MV-4-11 (cell line): ENCODE results near the gene BATF3.
A peak's percentile ranks its signal among the peaks of the same experiment; 100 is the strongest.
"Not testable (repeated sequence)": the region's sequence is repeated elsewhere in the genome, so short reads cannot be mapped to it uniquely, and the experiment has no call there.

Experiments used
- DNase-seq: peaks from one replicate; lab custom pipeline; 2025; lab: John Stamatoyannopoulos, UW

BATF3 gene

DNA sequence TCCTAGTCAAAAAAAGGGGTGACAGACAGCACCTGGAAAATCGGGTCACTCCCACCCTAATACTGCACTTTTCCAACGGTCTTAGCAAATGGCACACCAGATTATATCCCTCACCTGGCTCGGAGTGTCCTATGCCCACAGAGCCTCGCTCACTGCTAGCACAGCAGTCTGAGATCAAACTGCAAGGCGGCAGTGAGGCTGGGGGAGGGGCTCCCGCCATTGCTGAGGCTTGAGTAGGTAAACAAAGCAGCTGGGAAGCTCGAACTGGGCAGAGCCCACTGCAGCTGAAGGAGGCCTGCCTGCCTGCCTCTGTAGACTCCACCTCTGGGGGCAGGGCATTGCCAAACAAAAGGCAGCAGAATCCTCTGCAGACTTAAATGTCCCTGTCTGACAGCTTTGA, 41.4 kb downstream of the BATF3 start:
- not testable (repeated sequence) for DNase-seq

DNA sequence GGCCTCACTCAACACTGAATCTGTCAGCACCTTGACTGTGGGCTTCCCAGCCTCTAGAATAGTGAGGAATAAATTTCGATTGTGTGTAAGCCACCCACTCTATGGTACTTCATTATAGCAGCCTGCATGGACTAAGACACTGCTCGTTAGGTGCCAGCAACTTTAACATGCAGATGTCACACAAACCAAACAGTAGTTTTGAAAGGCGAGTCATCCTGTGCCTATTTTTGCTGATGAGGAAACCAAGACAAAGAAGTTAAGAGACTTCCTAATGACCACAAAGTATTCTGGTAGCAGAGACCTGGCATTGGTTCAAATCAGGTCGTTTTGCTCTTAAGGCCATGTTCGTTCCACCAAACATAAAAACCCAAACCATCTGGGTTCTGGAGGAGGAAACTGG, 42.9 kb downstream of the BATF3 start:
- DNase-seq, result peak; percentile 47

DNA sequence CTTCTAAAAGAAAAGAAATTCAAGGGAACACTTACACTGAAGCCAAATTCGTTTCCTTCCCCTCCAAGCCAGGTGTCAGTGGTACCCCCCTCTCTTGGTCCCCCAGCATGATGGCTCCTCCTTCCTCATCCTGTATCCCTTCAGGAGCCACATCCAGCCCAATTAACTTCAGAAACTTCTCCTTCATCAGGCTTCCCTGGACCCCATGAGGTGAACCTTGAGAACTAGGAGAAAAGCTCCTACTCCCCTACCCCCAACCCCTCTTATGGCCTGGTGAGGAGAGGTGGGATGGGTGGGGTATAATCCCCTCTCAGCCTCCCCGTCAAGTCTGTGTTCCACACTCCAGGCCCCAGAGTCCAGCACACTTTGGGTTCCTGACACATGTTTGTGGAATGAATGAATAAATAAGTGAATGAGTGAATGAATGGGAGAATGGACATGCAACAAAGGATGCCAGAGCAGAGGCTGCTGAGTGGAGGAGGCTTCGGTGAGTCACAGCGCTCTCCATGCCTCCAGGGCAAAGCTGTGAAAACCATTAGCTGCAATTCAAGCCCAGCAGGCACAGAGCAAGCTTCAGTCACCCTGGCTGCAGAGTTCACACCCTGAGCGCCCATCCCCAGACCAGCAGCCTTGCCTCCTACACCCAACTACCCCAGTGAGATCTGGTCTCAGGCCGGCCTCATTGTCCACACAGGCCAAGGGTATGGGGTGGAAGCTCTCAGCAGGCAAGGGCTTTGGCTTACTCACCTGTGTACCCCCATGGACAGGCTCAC, 43.8 kb downstream of the BATF3 start:
- DNase-seq, result no peak

DNA sequence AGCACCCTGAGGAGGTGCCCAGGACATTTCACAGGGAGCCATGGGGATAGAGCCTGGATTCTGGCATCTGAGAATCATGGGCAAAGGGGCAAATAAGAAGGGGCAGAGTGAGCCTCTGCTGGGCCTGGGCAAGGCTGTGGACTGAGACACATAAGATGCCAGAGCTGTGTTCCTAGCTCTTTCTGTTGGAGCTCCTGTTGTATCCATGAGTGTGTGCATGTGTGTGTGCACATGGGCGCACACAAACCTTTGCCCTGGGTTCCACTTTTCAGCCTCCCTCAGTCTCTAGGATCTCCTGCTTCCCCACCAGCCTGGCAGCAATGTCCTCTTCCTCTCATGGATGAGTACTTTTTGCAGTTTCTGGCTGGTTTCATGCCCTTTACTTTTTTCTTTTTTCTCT, 47.0 kb downstream of the BATF3 start:
- no peak for DNase-seq

DNA sequence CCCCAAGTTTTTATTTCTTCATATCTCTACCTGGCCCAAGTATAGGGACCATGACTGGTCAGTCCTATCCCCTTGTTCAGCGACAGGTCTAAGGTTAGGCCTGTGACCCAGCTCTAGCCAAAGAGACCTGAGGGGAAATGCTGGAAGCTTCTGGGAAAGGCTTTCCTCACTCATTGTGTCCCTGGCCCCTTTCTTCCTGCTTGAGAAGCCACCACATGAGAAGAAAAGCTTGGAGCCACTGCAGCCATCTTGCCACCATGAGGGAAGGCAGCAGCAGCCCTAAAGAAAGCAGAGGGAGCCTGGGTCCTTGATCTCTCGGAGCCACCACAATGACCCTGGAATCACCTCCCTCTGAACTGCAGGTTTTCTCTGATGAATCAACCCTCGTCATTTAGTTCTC, 47.7 kb downstream of the BATF3 start:
- no peak for DNase-seq

DNA sequence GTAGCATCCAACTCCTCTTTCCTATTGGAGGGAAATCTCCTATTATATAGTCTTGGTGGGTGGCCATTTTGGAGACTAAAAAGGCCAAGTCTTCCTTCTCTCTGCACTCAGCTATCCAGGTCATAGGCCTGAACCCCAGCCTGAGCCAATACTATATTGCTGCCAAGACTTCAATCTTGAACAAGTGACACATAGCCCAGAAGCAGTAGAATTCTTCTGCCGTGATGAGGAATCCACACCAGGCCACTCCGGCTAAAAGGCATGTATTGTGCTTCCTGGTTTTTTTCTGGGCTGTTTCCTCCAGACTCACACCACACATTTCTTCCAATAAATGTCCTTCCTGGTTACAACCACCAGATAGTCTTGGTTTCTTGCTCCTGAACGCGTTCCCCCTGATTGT, 48.1 kb downstream of the BATF3 start:
- DNase-seq, result no peak

DNA sequence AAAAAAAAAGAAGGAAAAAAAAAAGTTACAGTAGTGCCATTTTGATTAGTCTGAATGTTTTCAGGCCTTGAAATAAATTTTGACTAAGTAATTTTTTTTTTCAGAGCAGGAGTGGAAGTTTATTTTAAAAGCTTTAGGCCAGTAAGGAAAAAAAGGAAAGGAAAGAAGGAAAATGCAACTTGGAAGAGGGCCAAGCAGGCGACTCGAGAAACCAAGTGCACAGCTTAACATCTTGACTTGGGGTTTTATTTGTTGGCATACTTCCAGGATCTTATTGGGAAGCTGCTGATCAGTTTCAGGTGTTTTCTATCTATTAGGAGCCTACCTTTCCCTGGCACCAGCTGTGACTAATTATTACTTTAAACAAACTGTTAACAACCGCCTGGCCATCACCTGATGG, 49.4 kb downstream of the BATF3 start:
- DNase-seq, result no peak

DNA sequence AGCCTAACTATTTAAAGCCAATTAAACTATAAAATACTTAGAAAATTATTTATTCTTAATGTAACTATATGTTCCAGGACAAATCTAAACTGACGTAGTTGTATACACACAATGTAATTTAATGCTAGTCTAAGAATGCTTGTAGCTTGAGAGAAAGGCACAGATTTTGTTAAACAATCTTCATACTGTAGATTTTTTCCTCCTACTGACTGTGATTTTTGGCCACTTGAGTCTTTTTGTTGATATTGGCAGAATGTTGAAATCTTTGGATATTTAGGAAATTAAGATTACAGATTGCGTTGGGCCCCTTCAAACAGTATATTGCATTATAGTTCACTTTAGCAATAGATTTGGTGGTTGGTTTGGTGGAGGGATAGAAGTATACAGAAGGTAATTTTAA, 50.6 kb downstream of the BATF3 start:
- no peak for DNase-seq

DNA sequence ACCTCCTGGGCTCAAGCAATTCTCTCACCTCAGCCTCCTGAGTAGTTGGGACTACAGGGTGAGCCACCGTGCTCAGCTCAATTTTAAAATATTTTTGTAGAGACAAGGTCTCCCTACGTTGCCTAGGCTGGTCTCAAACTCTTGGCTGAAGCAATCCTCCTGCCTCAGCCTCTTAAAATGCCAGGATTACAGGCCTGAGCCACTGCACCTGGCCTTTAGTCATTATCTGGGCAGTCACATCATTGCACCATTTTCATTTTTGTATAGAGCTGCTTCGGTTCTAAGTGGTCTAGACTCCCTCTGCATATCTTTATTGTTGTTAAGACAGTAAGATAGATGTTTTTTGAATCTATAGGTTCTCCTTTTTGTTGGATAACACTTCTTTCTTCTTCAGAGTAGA, 51.2 kb downstream of the BATF3 start:
- no peak for DNase-seq

DNA sequence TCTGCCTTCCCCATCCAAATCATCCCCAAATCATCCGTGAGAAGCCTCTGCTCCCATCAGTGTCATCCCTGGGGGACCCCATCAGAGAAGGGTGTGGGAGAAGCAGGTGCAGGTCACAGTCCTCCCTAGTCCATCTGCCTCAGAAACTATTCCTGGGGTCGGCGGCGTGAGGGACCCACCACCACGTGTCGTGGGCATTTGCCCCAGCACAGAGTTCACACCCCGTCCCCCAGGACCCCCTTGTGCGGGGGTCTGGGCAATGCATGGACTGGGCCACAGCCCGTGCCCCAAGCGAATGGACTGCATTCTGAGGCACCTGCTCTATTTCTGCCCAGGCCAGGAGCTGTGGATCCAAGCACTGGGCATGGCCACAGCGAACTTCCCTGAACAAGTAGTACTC, 52.6 kb downstream of the BATF3 start:
- DNase-seq, result no peak

DNA sequence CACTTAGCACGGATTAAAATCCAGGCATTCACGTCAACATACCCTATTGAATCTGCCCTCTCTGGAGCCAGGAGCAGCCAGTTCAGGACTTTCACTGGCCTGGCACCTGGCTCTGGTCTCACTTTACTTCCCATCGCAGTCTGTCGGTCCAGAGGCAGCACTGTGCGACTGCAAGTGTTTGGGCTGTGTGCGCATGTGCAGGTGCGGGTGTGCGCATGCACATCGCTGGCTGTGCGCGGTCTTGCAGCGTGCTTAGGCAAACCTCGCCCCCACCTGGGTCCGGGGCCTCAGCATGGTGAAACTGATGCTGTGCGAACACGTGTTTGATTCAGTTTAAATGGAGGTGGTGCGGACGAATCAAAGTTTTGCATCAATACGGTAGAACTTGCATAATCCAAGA, 53.1 kb downstream of the BATF3 start:
- DNase-seq, result no peak

DNA sequence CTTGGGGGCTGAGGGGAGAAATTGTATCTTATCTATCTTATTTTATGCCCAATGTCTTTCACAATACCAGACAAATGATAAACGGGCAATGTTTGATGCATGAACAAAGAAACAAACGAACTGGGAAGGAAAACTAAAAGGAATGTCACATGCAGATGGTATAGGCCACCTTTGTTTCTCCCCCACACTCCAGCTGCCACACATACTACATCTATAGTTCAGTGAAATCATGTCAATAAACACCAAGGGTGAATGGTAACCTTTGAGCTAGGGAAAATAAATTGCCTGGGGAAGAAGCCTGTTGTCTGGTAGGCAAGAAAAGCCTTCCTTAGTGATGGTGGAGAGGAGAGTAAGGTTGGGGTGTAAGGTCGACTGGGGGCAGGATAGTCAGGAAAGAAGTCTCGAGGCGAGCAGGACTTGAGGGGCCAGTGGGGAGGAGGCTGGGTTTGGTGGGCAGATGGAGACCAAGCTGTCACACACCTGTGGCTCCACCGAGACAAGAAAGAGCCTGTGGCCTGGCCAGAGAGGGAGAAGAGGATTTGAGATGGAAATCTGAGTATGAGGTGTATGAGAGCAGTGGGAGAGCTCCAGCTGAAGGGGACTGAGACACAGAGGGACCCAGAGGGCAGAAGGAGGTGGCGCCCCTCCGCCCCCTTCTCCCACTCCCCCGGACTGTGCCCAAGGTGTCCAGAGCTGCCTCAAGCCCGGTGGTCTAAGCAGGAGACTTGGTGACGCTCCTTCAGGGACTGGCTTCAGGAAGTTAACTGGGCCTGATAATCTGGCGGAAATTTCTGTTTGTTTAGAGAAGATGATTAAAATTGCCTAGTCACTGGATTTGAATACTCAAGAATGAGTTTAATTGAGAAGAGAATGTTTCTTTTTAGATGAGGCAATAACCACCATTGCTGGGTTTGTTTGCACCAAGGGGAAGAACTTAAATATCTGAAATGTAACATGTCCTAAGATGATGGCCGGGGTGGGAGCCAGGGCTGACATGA, 53.8 kb downstream of the BATF3 start:
- no peak for DNase-seq

DNA sequence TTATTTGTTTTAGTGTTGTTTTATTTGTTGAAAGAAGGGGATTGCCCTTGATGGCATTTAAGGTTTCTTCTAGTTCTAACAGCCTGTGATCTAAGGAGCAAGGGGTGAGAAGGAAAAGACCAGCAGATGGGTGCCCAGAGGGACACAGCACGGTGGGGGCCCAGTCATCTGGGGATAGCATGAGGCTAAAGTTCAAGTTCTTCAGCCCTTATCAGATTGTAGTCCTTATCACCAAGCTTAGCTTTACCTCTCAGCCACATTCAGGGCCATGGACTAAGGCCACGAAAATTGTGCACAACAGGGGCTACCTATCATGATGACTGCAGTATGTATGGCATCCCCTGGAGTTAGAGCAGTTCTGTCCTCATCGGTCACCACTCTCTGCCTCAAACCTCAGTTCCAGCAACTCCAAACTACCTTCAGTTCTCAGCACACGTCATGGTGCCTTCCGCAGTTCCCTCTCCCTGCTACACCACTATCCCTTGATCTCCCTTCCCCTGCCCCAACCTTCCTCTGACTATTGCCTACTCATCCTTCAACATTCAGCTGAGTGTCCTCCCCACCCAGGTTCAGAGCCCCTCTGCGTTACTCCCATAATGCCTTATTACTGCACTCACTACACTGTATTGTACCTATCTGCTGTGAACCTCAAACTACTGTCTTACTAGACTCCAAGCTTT, 54.6 kb downstream of the BATF3 start:
- DNase-seq, result no peak

DNA sequence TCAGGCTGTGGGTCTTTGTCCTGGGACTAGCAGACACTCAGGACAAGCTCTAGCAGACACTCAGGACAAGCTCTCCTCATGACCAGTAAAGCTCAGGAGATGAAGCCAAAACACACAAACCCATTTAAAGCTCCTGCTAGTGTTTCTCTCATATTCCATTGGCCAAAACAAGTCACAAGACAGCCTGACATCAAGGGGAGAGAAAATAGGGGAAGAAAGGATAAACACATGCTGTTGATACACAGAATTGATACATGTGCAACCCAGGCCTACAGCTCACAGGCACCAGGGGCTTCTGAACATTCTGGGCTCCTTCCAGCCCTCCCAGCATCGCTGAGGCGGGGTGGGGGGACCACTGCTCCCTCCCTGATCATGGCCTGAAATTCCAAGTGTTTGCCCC, 55.8 kb downstream of the BATF3 start:
- DNase-seq, result no peak

DNA sequence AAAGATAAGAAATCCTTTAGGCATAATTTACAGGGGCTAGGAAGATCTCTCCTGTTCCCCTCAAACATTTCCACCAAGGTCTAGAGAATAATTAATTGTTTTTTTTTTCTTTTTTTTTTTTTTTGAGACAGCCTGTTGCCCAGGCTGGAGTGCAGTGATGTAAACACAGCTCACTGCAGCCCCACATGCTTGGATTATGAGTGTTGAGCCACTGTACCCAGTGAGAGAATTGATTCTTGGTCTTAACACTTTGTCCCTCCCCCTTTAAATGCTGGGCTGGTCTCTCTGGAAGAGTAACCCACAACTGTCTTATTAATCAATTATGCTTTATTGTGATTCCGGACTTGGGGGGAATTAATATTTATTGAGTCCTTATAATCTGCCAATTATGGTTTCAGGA, 57.7 kb downstream of the BATF3 start:
- no peak for DNase-seq

DNA sequence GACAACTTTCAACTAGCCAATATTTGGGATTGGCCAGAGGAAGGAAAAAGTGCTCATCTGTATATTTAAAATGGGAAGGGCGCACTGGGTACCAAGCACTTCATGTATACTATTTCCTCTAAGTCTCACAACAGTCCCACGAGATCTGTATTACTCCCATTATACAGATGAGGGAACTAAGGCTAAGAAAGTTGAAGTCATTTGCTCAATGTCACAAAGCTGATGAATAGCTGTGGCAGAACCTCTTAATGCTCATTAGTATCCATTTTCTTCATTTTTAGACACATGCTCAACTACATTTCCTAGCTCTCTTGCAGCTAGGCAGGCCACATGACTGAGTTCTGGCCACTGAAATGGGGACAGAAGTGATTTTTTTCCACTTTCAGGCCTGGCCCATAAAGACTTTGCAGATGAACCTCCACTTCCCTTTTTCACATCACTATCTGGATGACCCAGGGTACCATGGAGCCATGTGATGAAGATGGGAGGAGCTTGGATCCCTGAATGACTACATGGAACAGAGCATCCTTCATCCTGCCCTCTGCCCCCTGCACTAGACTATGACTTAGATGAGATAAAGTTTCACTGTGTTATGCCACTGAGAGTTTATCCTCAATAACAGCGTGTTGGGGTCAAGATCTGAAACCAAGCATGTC, 59.3 kb downstream of the BATF3 start:
- DNase-seq, result peak; percentile 74

DNA sequence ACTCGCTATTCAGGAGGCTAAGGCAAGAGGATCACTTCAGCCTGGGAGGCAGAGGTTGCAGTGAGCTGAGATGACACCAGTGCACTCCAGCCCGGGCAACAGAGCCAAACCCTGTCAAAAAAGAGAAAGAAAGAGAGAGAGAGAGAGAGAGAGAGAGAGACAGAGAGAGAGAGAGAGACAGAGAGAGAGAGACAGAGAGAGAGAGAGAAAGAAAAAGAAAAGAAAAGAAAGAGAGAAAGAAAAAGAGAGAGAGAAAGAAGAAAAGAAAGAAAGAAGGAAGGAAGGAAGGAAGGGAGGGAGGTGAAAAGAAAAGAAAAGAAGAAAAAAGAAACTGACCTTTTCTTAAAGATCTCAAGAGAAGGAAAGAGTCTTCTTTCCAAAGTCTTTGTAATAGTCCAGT, 60.1 kb downstream of the BATF3 start:
- DNase-seq, result not testable (repeated sequence)

DNA sequence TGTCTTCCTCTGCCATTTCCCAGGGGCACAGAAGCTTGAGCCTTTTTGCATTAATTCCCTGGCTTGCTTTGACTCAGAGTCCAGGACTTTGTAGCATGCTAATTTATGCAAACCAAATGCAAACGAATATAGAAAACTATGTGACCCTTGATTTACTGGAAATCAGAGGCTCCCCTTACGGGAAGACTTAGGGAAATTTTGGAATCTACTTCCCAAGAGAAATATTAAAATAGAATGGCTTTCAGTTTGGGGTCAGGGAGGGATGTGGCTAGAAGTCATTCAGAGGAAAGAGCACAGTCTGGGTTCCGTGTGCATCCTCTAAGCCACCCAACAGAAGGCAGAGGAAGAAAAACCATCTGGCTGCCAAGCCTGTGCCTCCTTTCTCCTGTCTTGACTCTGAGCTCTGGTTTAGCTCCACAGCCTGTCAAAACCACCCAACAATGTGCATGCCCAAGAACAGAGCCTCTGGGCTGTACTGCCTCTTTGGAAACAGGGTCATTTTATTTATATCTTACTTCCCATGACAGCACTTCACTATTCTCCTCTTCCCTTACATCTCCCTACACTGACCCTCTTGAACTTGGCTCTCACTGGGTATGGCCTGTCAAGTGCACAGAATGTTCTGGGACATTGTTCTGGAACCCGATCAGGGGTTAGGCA, 61.0 kb downstream of the BATF3 start:
- peak; percentile 36 for DNase-seq

DNA sequence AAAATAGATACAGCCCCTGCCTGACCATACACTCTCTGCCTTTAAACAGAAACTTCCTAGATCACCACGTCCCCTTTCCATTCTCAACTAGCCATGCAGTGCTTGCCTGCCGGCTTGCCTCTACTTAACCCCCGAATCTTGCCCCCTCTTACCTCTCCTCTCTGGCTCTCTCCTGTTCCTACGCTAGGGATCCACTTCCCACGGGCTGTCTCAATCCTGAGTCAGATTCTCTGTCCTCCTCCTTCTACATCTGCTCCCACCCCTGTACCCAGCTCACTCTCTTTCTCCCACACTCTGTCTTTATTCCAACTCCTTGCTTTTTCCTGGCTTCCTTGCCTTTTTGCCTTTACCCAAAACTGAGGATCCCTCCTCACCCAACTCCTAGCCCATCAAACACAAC, 61.7 kb downstream of the BATF3 start:
- peak; percentile 2 for DNase-seq
